Liver (tissue), 9 donors: ENCODE data around the gene MVP. TPM values are rescaled to one million over a fixed set of nuclear protein-coding genes. Genes with fewer than 3 reads are reported as not detected.

Experiments
- DNase-seq: peaks from one replicate; pipeline ENCODE4 v3.0.0-alpha.2; 2017; ENCODE audit warnings: low spot score
- H3K27ac ChIP-seq, 2 donors: one replicate each; pipeline ENCODE4 v1.7.0; 2013; ENCODE audit warnings: inconsistent platforms in 2 of 2, low read length in 2 of 2, control low read depth in 1 of 2, low read depth in 1 of 2, mild to moderate bottlenecking in 1 of 2
- H3K27me3 ChIP-seq, 4 donors: one replicate each; pipeline versions ENCODE4 v1.6.1 to v1.7.0; 2013; ENCODE audit warnings: low read length in 3 of 4, inconsistent platforms in 1 of 4, mild to moderate bottlenecking in 1 of 4, moderate library complexity in 1 of 4; ENCODE audit not compliant: control insufficient read depth in 4 of 4, insufficient read depth in 4 of 4
- H3K36me3 ChIP-seq, 4 donors: one replicate each; pipeline versions ENCODE4 v1.6.1 to v1.7.0; 2013; ENCODE audit warnings: low read length in 3 of 4, mild to moderate bottlenecking in 3 of 4, low read depth in 1 of 4, moderate library complexity in 1 of 4; ENCODE audit not compliant: control insufficient read depth in 4 of 4, insufficient read depth in 3 of 4
- H3K4me1 ChIP-seq, 4 donors: one replicate each; pipeline versions ENCODE4 v1.6.1 to v1.7.0; 2013; ENCODE audit warnings: low read length in 3 of 4, mild to moderate bottlenecking in 3 of 4, moderate library complexity in 1 of 4; ENCODE audit not compliant: control insufficient read depth in 4 of 4, insufficient read depth in 4 of 4
- H3K4me3 ChIP-seq, 3 donors: one replicate each; pipeline versions ENCODE4 v1.6.1 to v1.7.0; 2013; ENCODE audit warnings: low read length in 3 of 3, control low read depth in 1 of 3, low read depth in 1 of 3, mild to moderate bottlenecking in 1 of 3
- H3K9ac ChIP-seq, 2 donors: one replicate each; pipeline ENCODE4 v1.7.0; 2013; ENCODE audit warnings: low read length in 2 of 2, mild to moderate bottlenecking in 2 of 2, moderate library complexity in 2 of 2, control low read depth in 1 of 2, low read depth in 1 of 2
- H3K9me3 ChIP-seq, 4 donors: one replicate each; pipeline versions ENCODE4 v1.6.1 to v1.7.0; 2013; ENCODE audit warnings: low read length in 3 of 4; ENCODE audit not compliant: control insufficient read depth in 4 of 4
- ATF3 ChIP-seq: IDR thresholded peaks from 2 replicates; pipeline ENCODE4 v1.6.1; 2016; ENCODE audit warnings: antibody characterized with exemption
- CTCF ChIP-seq: fragments of 150-350 bp; IDR thresholded peaks from 2 replicates; pipeline ENCODE4 v1.5.1; 2017; ENCODE audit warnings: improper control_type of control experiment, low read depth, low read length; ENCODE audit not compliant: missing input control
- EGR1 ChIP-seq, 2 donors: IDR thresholded peaks; 2 replicates each; pipeline ENCODE4 v1.6.1; 2016 to 2018; ENCODE audit warnings: antibody characterized with exemption in 2 of 2, low read depth in 2 of 2
- FOXA1 ChIP-seq: IDR thresholded peaks from 2 replicates; pipeline ENCODE4 v1.6.1; 2016; ENCODE audit warnings: antibody characterized with exemption
- FOXA2 ChIP-seq: IDR thresholded peaks from 2 replicates; pipeline ENCODE4 v1.6.1; 2016; ENCODE audit warnings: antibody characterized with exemption
- GABPA ChIP-seq, 2 donors: IDR thresholded peaks in 1 of 2; conservative IDR thresholded peaks in 1 of 2; 2 replicates each; pipeline ENCODE4 v1.6.1; 2016; ENCODE audit warnings: antibody characterized with exemption in 2 of 2, mild to moderate bottlenecking in 1 of 2, moderate library complexity in 1 of 2
- HNF4A ChIP-seq, 2 donors: conservative IDR thresholded peaks; 2 replicates each; pipeline ENCODE4 v1.6.1; 2016; ENCODE audit warnings: antibody characterized with exemption in 2 of 2, mild to moderate bottlenecking in 2 of 2
- HNF4G ChIP-seq: IDR thresholded peaks from 2 replicates; pipeline ENCODE4 v1.6.1; 2016; ENCODE audit warnings: antibody characterized with exemption
- JUND ChIP-seq, 2 donors: IDR thresholded peaks; 2 replicates each; pipeline ENCODE4 v1.6.1; 2016; ENCODE audit warnings: antibody characterized with exemption in 2 of 2
- NR2F2 ChIP-seq: IDR thresholded peaks from 2 replicates; pipeline ENCODE4 v1.6.1; 2016; ENCODE audit warnings: antibody characterized with exemption
- RAD21 ChIP-seq, 2 donors: IDR thresholded peaks; 2 replicates each; pipeline ENCODE4 v1.6.1; 2016; ENCODE audit warnings: antibody characterized with exemption in 2 of 2, mild to moderate bottlenecking in 2 of 2
- RXRA ChIP-seq, 2 donors: IDR thresholded peaks; 2 replicates each; pipeline ENCODE4 v1.6.1; 2017 to 2018; ENCODE audit warnings: antibody characterized with exemption in 2 of 2, mild to moderate bottlenecking in 1 of 2
- SP1 ChIP-seq: IDR thresholded peaks from 2 replicates; pipeline ENCODE4 v1.6.1; 2018; ENCODE audit warnings: antibody characterized with exemption, mild to moderate bottlenecking
- TAF1 ChIP-seq: conservative IDR thresholded peaks from 2 replicates; pipeline ENCODE4 v1.6.1; 2016; ENCODE audit warnings: antibody characterized with exemption, mild to moderate bottlenecking
- YY1 ChIP-seq: IDR thresholded peaks from 2 replicates; pipeline ENCODE4 v1.6.1; 2016; ENCODE audit warnings: antibody characterized with exemption, mild to moderate bottlenecking
- ZBTB33 ChIP-seq: IDR thresholded peaks from 2 replicates; pipeline ENCODE4 v1.6.1; 2016; ENCODE audit warnings: antibody characterized with exemption
- WGBS: extraction: QIAGEN DNeasy Blood & Tissue Kit; methylation state at CpG from one replicate; pipeline ENCODE4 v1.1.7; 2013; 5-methylcytosine and 5-hydroxymethylcytosine counted together
- polyA plus RNA-seq, 2 donors: library from polyadenylated mRNA; stranded (reverse) in 1 of 2; unstranded in 1 of 2; fragments of 200-250 nt in 1 of 2; fragments of >200 nt in 1 of 2; fragmentation: Nextera tagmentation in 1 of 2; extraction: Ambion mirVana in 1 of 2; gene quantifications; one replicate each; pipeline versions ENCODE4 v1.2.1 to v1.2.3, GENCODE V29; 2013 to 2015
- total RNA-seq, 2 donors: library from RNA; depleted of rRNA; stranded (reverse); fragments of >200 nt; gene quantifications; one replicate each; pipeline ENCODE4 v1.2.3, GENCODE V29; 2014
- TF ChIP-seq, protein P1 (sequence below): IDR thresholded peaks from 2 replicates; pipeline ENCODE4 v1.6.1; 2016; ENCODE audit warnings: antibody characterized with exemption, mild to moderate bottlenecking
- TF ChIP-seq, protein P2 (sequence below): IDR thresholded peaks from 2 replicates; pipeline ENCODE4 v1.6.1; 2016; ENCODE audit warnings: antibody characterized with exemption
- donor health status: healthy.
- donor health status: healthy.
- donor health status: healthy.
- donor health status: healthy.
- donor health status: healthy.

MVP gene
- total and polyA plus RNA-seq, 4 donors: 30.7 to 78.4 (median 50.7) TPM

DNA sequence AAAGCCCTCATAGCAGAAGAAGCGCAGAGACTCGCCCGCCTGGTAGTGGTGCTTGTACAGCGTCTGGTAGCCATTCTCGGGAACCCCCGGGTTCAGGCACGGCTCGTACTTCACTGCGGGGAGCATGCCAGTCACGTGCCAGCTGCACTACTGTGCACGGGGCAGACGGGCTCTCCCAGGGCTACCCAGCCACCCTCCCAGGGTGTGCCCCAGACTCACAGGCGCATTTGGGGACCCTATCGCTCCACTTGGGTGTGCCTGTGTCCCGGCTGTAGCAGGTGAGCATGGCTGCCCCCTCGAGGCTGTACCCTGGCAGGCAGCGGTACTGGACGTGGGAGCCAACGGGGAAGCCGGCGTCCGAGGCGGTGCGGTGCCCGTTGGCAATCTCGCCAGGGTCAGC is 53.1 kb downstream of the MVP start:
- no peak for DNase-seq
- 93% methylated on average over 26 of the region's 26 CpGs for WGBS
- Histone ChIP-seq H3K27ac (no peak overlapping the region), H3K36me3 (no peaks in the 10 kb centered on the region), H3K4me1 (no peaks in the 10 kb centered on the region), H3K27me3 (peaks cover 0 to 2% (median 0%) of the 10 kb centered on the region in 4 donors), H3K9ac (no peak overlapping the region), H3K9me3 (no peaks in the 10 kb centered on the region), H3K4me3 (no peak overlapping the region)
- TF ChIP-seq, protein P1, sequence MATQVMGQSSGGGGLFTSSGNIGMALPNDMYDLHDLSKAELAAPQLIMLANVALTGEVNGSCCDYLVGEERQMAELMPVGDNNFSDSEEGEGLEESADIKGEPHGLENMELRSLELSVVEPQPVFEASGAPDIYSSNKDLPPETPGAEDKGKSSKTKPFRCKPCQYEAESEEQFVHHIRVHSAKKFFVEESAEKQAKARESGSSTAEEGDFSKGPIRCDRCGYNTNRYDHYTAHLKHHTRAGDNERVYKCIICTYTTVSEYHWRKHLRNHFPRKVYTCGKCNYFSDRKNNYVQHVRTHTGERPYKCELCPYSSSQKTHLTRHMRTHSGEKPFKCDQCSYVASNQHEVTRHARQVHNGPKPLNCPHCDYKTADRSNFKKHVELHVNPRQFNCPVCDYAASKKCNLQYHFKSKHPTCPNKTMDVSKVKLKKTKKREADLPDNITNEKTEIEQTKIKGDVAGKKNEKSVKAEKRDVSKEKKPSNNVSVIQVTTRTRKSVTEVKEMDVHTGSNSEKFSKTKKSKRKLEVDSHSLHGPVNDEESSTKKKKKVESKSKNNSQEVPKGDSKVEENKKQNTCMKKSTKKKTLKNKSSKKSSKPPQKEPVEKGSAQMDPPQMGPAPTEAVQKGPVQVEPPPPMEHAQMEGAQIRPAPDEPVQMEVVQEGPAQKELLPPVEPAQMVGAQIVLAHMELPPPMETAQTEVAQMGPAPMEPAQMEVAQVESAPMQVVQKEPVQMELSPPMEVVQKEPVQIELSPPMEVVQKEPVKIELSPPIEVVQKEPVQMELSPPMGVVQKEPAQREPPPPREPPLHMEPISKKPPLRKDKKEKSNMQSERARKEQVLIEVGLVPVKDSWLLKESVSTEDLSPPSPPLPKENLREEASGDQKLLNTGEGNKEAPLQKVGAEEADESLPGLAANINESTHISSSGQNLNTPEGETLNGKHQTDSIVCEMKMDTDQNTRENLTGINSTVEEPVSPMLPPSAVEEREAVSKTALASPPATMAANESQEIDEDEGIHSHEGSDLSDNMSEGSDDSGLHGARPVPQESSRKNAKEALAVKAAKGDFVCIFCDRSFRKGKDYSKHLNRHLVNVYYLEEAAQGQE: no peak
- TF ChIP-seq JUND (IDR thresholded peaks at IDR 0.05) (no peak), RAD21 (IDR thresholded peaks at IDR 0.05) (no peak), HNF4A (conservative IDR thresholded peaks at IDR 0.05) (no peak), EGR1 (IDR thresholded peaks at IDR 0.05; ENCODE audit: low read depth in 2 of 2) (no peak), RXRA (IDR thresholded peaks at IDR 0.05) (no peak), FOXA1 (no peak), CTCF (no peak), NR2F2 (no peak), FOXA2 (no peak), ATF3 (no peak), ZBTB33 (no peak), HNF4G (no peak), YY1 (no peak), TAF1 (no peak), SP1 (no peak), GABPA (IDR thresholded peaks at IDR 0.05 in 1 of 2, conservative IDR thresholded peaks at IDR 0.05 in 1 of 2) (no peak)
- TF ChIP-seq, protein P2, sequence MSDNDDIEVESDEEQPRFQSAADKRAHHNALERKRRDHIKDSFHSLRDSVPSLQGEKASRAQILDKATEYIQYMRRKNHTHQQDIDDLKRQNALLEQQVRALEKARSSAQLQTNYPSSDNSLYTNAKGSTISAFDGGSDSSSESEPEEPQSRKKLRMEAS: no peak
